DMS153 (cell line): ENCODE data around the gene BIRC5.
A peak's percentile ranks its signal among the peaks of the same experiment; 100 is the strongest.
"Not testable (repeated sequence)": the region's sequence is repeated elsewhere in the genome, so short reads cannot be mapped to it uniquely, and the experiment has no call there.

Experiments used
- DNase-seq: peaks from one replicate; lab custom pipeline; 2025; lab: John Stamatoyannopoulos, UW

BIRC5 gene

GRCh38 chr17:78240012-78240655 lies 26.1 kb downstream of the BIRC5 start:
- no peak for DNase-seq

DNA sequence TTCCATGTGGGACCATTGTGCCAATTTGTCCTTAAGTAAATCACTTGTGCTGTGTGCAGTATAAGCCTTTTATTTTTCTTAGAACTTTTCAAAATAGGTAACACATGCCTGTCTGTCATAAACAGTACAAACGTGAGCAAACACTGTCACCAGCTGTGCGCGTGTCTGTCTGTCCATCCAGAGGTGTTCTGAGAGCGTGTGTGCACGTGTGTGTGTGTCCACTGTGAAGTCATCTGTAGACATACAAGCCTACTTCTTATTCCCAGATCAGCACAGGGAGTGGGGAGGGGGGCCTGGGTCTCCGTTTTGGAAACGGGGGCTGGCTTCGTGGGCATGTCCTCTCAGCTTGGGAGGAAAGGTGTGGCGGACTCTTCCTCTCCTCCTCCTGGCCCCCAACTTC lies 26.8 kb downstream of the BIRC5 start:
- DNase-seq = no peak

GRCh38 chr17:78241277-78242023 lies 27.4 kb downstream of the BIRC5 start:
- DNase-seq = peak; percentile 23

- DNase-seq = no peak
These were observed 28.1 kb downstream of the BIRC5 start for GRCh38 chr17:78242024-78242742.

- DNase-seq = no peak
These were observed 33.3 kb downstream of the BIRC5 start for GRCh38 chr17:78247304-78247703.

- no peak for DNase-seq
These were observed 34.2 kb downstream of the BIRC5 start for GRCh38 chr17:78248051-78248914.

DNA sequence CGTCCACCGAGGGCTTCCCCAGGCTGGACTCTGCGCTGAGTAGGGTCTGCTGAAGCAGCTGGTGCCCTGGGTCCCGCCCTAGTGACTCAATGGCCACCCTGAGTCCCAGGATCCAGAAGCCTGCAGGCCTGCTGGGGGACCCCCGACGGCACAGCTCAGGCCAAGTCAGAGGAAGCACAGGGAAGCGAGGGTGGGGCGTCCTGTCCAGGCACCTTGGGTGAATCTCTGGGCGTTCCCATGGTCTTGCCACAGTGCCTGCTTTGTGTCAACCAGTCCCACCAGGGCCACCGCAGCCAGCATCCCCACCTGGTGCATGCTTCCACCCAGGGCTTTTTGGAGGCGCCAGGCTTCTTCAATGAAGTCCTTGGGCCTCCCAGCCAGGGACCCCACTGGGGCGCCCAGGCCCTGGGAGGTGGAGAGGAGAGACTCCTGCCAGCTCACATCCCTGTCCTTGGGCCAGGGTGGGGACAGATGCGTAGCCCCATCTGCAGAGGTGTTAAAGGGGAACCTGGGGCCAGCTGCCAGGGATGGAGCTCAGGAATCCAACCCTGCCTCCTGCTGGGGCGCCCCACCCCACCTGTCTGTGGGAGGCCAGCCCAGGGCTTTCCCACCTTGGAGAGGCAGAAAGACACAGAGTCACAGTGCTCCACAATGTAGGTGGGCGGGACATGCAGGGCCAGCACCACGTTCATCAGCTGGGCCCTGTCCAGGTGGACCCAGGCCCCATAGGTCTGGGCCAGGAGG lies 35.2 kb downstream of the BIRC5 start:
- DNase-seq = no peak

GRCh38 chr17:78249818-78250806 lies 36.1 kb downstream of the BIRC5 start:
- DNase-seq = no peak

- peak; percentile 62 for DNase-seq
These were observed 37.1 kb downstream of the BIRC5 start for GRCh38 chr17:78250891-78251772.

DNA sequence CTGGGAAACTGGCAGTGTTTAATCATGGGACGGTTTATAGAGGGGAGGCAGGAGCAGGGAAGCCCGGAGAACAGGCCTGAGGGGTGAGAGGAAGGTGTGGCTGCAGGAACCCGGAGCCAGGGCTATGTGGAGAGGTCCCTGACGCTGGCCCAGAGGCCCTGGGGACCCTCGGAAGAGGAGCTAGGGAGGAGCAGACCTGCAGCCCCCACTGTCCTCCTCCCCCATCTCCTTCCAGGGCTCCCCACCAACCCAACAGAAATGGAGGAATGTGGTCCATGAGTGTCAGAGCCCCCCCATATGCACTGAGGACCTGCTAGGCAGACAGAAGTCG lies 37.7 kb downstream of the BIRC5 start:
- no peak for DNase-seq

- no peak for DNase-seq
These were observed 38.1 kb downstream of the BIRC5 start for GRCh38 chr17:78252111-78252634.

GRCh38 chr17:78252701-78253635 lies 38.9 kb downstream of the BIRC5 start:
- DNase-seq = no peak

DNA sequence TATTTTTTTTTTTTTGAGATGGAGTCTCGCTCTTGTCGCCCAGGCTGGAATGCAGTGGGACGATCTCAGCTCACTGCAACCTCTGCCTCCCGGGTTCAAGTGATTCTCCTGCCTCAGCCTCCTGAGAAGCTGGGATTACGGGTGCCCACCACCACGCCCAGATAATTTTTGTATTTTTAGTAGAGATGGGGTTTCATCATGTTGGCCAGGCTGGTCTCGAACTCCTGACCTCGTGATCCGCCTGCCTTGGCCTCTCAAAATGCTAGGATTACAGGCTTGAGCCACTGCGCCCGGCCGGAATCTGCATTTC lies 39.5 kb downstream of the BIRC5 start:
- DNase-seq = not testable (repeated sequence)

GRCh38 chr17:78253946-78254672 lies 40.1 kb downstream of the BIRC5 start:
- DNase-seq = peak; percentile 61

DNA sequence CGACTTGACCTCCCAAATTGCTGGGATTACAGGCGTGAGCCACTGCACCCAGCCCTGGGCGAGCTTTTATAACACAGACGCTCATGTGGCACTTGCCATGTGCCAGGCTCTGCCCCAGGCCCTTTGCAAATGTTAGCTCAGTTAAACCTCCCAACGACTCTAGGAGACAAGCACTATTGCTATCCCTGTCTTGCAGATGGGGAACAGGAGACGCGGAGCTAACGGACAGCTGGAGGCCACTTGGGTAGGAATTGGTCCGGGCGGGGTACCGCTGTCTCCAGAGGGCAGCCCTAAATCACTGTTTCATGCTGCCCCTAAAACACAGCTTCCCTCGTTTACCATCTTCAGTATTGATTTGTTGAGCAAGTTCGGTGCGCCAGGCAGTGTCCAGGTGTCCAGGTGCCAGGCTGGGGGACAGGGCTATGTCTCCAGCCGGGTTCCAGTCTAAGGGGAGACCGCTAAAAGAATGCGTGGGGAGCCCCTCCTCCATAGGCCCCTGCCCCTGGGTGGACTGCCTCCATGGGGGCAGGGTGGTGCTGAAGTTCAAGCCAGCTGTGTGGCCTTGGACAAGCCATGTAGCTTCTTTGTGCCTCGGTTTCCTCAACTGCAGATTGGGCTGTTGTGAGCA lies 41.1 kb downstream of the BIRC5 start:
- DNase-seq = no peak

DNA sequence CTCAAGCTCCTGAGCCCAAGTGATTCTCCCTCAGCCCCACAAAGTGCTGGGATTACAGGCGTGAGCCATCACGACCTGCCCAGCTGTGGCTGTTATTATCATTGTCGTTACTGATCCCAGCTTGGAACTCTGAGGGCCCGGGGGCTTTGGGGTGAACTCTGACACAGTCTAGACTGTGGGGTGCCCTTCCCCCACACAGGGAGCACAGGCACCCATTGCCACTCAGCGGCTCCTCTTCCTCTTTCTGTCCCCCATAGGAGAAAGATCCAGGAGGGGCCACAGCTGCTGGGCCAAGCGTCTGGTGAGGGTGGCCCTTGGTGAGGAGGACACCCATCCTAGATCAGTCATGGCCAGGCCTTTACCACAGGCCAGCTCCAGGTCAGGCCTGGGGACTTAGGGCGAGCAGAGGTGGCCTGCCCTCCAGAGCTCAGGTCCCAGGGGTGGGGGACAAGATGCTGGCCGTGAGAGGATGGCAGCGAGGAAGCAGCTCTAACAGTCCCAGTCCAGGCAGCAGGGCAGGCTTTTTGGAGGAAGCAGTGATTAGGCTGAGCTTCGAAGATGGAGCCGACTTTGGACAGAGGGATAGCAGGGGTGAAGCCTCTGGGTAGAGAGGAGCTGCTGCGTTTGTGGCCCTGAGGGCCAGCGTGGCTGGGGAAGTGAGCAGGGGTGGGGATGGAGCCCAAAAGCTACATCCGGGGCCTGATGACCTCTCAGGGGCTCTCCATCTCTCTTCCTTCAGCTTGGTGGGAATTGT lies 42.1 kb downstream of the BIRC5 start:
- DNase-seq = no peak
